IMR-90 (cell line): ENCODE results near the gene FKBP14. TPM values are rescaled to one million over a fixed set of nuclear protein-coding genes. Genes with fewer than 3 reads are reported as not detected.

Experiments
- ATAC-seq: fragments of 200-7000 bp; cut with Tn5 transposase; 2 replicates; pipeline ENCODE4 v1.9.1; 2020; ENCODE audit warnings: low read depth, mild to moderate bottlenecking, moderate library complexity
- BruUV-seq: library from RNA; stranded (reverse); fragments of 400-500 nt; replicated peaks from 2 replicates; lab custom pipeline; 2021; lab: Mats Ljungman, UMichigan
- CTCF ChIA-PET: fragments of 300-600 bp; formaldehyde crosslinking; extraction: SDS; loops from one replicate; lab custom pipeline; 2021; ENCODE audit warnings: antibody characterized with exemption; lab: Yijun Ruan, JAX
- POLR2A ChIA-PET: fragments of 300-600 bp; sonication (Branson Sonifier 250); formaldehyde crosslinking; loops from one replicate; lab custom pipeline; 2022; ENCODE audit warnings: antibody characterized with exemption; ENCODE audit not compliant: unreplicated experiment; lab: Charles Lee
- DNase-seq: peaks from one replicate; pipeline ENCODE4 v3.0.0; 2013
- H2AFZ ChIP-seq: replicated peaks from 2 replicates; pipeline ENCODE3; 2013; ENCODE audit warnings: low read length, mild to moderate bottlenecking; ENCODE audit not compliant: poor library complexity
- H2AK5ac ChIP-seq: 2 replicates; pipeline ENCODE4 v1.6.1; 2013; ENCODE audit warnings: low read depth, low read length, inconsistent platforms
- H2AK9ac ChIP-seq: replicated peaks from 2 replicates; pipeline ENCODE3; 2013; ENCODE audit warnings: mild to moderate bottlenecking, low read depth, low read length, moderate library complexity; ENCODE audit not compliant: poor library complexity
- H2BK120ac ChIP-seq: 2 replicates; pipeline ENCODE4 v1.6.1; 2013; ENCODE audit warnings: low read depth, low read length, inconsistent platforms
- H2BK15ac ChIP-seq: 3 replicates; pipeline ENCODE4 v1.6.1; 2013; ENCODE audit warnings: low read depth, low read length, inconsistent platforms
- H2BK20ac ChIP-seq: 2 replicates; pipeline ENCODE4 v1.6.1; 2013; ENCODE audit warnings: low read depth, mild to moderate bottlenecking, inconsistent platforms, low read length, moderate library complexity
- H2BK5ac ChIP-seq: 2 replicates; pipeline ENCODE4 v1.6.1; 2013; ENCODE audit warnings: mild to moderate bottlenecking, low read depth, low read length, inconsistent platforms; ENCODE audit not compliant: poor library complexity, severe bottlenecking
- H3K14ac ChIP-seq: replicated peaks from 2 replicates; pipeline ENCODE4 v1.6.1; 2013; ENCODE audit warnings: low read depth, low read length, inconsistent platforms
- H3K18ac ChIP-seq: 2 replicates; pipeline ENCODE4 v1.6.1; 2013; ENCODE audit warnings: low read depth, low read length, control low read depth
- H3K23ac ChIP-seq: 2 replicates; pipeline ENCODE4 v1.6.1; 2013; ENCODE audit warnings: low read depth, low read length, inconsistent platforms
- H3K27ac ChIP-seq: 2 replicates; pipeline ENCODE4 v1.5.1; 2013; ENCODE audit warnings: mild to moderate bottlenecking, control low read depth, low read length; ENCODE audit not compliant: insufficient read depth
- H3K27me3 ChIP-seq: 2 replicates; pipeline ENCODE4 v1.6.1; 2013; ENCODE audit warnings: low read length; ENCODE audit not compliant: control insufficient read depth, insufficient read depth
- H3K36me3 ChIP-seq: 2 replicates; pipeline ENCODE4 v1.6.1; 2013; ENCODE audit warnings: low read length, mixed read lengths; ENCODE audit not compliant: control insufficient read depth, insufficient read depth
- H3K4ac ChIP-seq: 2 replicates; pipeline ENCODE4 v1.6.1; 2013; ENCODE audit warnings: low read depth, low read length, inconsistent platforms
- H3K4me1 ChIP-seq: 2 replicates; pipeline ENCODE4 v1.6.1; 2013; ENCODE audit warnings: low read length, mixed read lengths; ENCODE audit not compliant: control insufficient read depth, insufficient read depth
- H3K4me2 ChIP-seq: 2 replicates; pipeline ENCODE4 v1.6.1; 2013; ENCODE audit warnings: low read depth, mild to moderate bottlenecking, control low read depth, low read length, moderate library complexity
- H3K4me3 ChIP-seq: 2 replicates; pipeline ENCODE4 v1.5.1; 2013; ENCODE audit warnings: low read depth, mild to moderate bottlenecking, control low read depth, low read length, moderate library complexity; ENCODE audit not compliant: insufficient read depth
- H3K56ac ChIP-seq: 2 replicates; pipeline ENCODE4 v1.6.1; 2013; ENCODE audit warnings: low read length, inconsistent platforms; ENCODE audit not compliant: insufficient read depth; ENCODE audit errors: extremely low read depth
- H3K79me1 ChIP-seq, 2 experiments: 2 replicates each; pipeline ENCODE4 v1.6.1; 2013; ENCODE audit warnings: low read length in 2 of 2, inconsistent platforms in 1 of 2, low read depth in 1 of 2
- H3K9ac ChIP-seq: 2 replicates; pipeline ENCODE4 v1.6.1; 2013; ENCODE audit warnings: low read depth, low read length, control low read depth
- H3K9me1 ChIP-seq: 2 replicates; pipeline ENCODE4 v1.6.1; 2013; ENCODE audit warnings: low read length, inconsistent platforms; ENCODE audit not compliant: insufficient read depth
- H3K9me3 ChIP-seq: 2 replicates; pipeline ENCODE4 v1.6.1; 2013; ENCODE audit warnings: low read length; ENCODE audit not compliant: control insufficient read depth, insufficient read depth
- H4K20me1 ChIP-seq: 2 replicates; pipeline ENCODE4 v1.6.1; 2013; ENCODE audit warnings: low read length, inconsistent platforms; ENCODE audit not compliant: insufficient read depth
- H4K5ac ChIP-seq: 2 replicates; pipeline ENCODE4 v1.6.1; 2013; ENCODE audit warnings: mild to moderate bottlenecking, low read depth, low read length, control low read depth
- H4K8ac ChIP-seq, 2 experiments: 2 replicates each; pipeline ENCODE4 v1.6.1; 2013; ENCODE audit warnings: low read depth in 2 of 2, low read length in 2 of 2, control low read depth in 1 of 2, inconsistent platforms in 1 of 2
- H4K91ac ChIP-seq: 2 replicates; pipeline ENCODE4 v1.6.1; 2013; ENCODE audit warnings: low read depth, low read length, inconsistent platforms; ENCODE audit not compliant: insufficient read depth
- CEBPB ChIP-seq: IDR thresholded peaks from 2 replicates; pipeline ENCODE4 v1.6.1; 2012; ENCODE audit warnings: low read depth, low read length, improper control_type of control experiment
- CHD1 ChIP-seq: IDR thresholded peaks from 2 replicates; pipeline ENCODE4 v1.6.1; 2012; ENCODE audit warnings: low read depth, low read length, improper control_type of control experiment
- FOS ChIP-seq: fragments of 150-350 bp; IDR thresholded peaks from 2 replicates; pipeline ENCODE4 v1.6.1; 2016; ENCODE audit warnings: low read depth, low read length
- MAFK ChIP-seq: IDR thresholded peaks from 2 replicates; pipeline ENCODE4 v1.6.1; 2012; ENCODE audit warnings: low read depth, low read length, improper control_type of control experiment
- MAZ ChIP-seq: IDR thresholded peaks from 2 replicates; pipeline ENCODE4 v1.6.1; 2012; ENCODE audit warnings: low read depth, mild to moderate bottlenecking, low read length, improper control_type of control experiment, moderate library complexity, borderline replicate concordance
- RAD21 ChIP-seq: IDR thresholded peaks from 2 replicates; pipeline ENCODE4 v1.6.1; 2012; ENCODE audit warnings: low read length, improper control_type of control experiment
- RFX5 ChIP-seq: IDR thresholded peaks from 2 replicates; pipeline ENCODE4 v1.8.0; 2012; ENCODE audit warnings: low read depth, mild to moderate bottlenecking, low read length, moderate library complexity
- SMC3 ChIP-seq: fragments of 150-350 bp; IDR thresholded peaks from 2 replicates; pipeline ENCODE4 v1.6.1; 2016; ENCODE audit warnings: low read depth, mild to moderate bottlenecking, antibody characterized with exemption, low read length, moderate library complexity
- WGBS, 2 experiments: methylation state at CpG; one replicate each; pipeline versions ENCODE4 v1.1.5 to v1.1.7; 2013; ENCODE audit warnings: missing lambda C conversion rate in 2 of 2; ENCODE audit not compliant: insufficient read length in 1 of 2; ENCODE audit errors: extremely low coverage in 2 of 2; 5-methylcytosine and 5-hydroxymethylcytosine counted together
- dilution Hi-C: fragments of 300-500 bp; cut with HindIII; formaldehyde crosslinking; loops from one replicate; pipeline ENCODE4 v1.14.3; 2018; ENCODE audit warnings: low sequenced_read_pairs; ENCODE audit not compliant: unreplicated experiment
- in situ Hi-C: fragments of 300-500 bp; cut with MboI; formaldehyde crosslinking; loops from 3 replicates; pipeline ENCODE4 v1.14.3; 2019; ENCODE audit warnings: low sequenced_read_pairs, inconsistent platforms, mixed read lengths
- intact Hi-C: fragments of 100-400 bp; cut with micrococcal nuclease; formaldehyde crosslinking; loops from 2 replicates; pipeline ENCODE4 v1.10.0; 2022
- polyA plus RNA-seq, 3 experiments: library from polyadenylated mRNA; depleted of rRNA; stranded (reverse); fragments of >200 nt; gene quantifications; 2 replicates each; pipeline ENCODE4 v1.2.3, GENCODE V29; 2012; ENCODE audit warnings: low replicate concordance in 1 of 3
- total RNA-seq: library from RNA; depleted of rRNA; stranded (reverse); fragments of >200 nt; gene quantifications from 2 replicates; pipeline ENCODE4 v1.2.3, GENCODE V29; 2012

FKBP14 gene
- total and polyA plus RNA-seq, 2 of the 4 experiments (the other 2 are of a cell fraction), result 26.3 to 27.1 TPM

- intact Hi-C loops, result loop anchor here (5.0 kb wide), 2 partner anchors 33 to 82 kb away; no protein-coding TSS in a partner anchor
- H3K9me1 ChIP-seq, result peaks cover 9% of the 10 kb centered on the region
- BruUV-seq, result no TSS peak
- DNase-seq (peak; percentile 19), ATAC-seq (peak; percentile 22)
- peak overlapping the region; percentile 11; the same call in 1 of the 2 replicates for H2BK120ac ChIP-seq
- in situ Hi-C loops, result no loop called here
- ChIA-PET CTCF (interaction anchor here (1.4 kb wide), 1 partner anchor 33 kb away, joined by 4 read pairs; no protein-coding TSS in a partner anchor), POLR2A (no interaction called here)
- H3K23ac ChIP-seq, result peak overlapping the region; percentile 94
- H3K4me3 ChIP-seq, result peak overlapping the region; percentile 81
- peak overlapping the region; percentile 85 for H3K4me2 ChIP-seq
- H3K79me1 ChIP-seq, result peaks cover 19 to 66% of the 10 kb centered on the region in 2 experiments; a peak in 3 of 4 replicates
- no peak for TF ChIP-seq RFX5
- TF ChIP-seq MAFK, result no peak
- TF ChIP-seq RAD21, result 0 out of 2 replicates have a peak, but pooled peaks have one; percentile 0
- TF ChIP-seq MAZ, result no peak
- TF ChIP-seq FOS, result no peak
- no peak for TF ChIP-seq CEBPB
- TF ChIP-seq CHD1, result no peak
- no peak for TF ChIP-seq SMC3
- H3K36me3 ChIP-seq, result no peaks in the 10 kb centered on the region
- 0% methylated on average over 8 of the region's 42 CpGs; no CpG with 5 or more reads in 1 of the 2 experiments for WGBS, 2 experiments
- H3K56ac ChIP-seq, result peak overlapping the region; percentile 64
- peak overlapping the region; percentile 80 for H3K9ac ChIP-seq
- H2AK5ac ChIP-seq, result 0 out of 2 replicates have a peak overlapping the region, but pooled peaks have one; percentile 35
- peak overlapping the region; percentile 51 for H2BK5ac ChIP-seq
- H3K18ac ChIP-seq, result peak overlapping the region; percentile 44; the same call in 1 of the 2 replicates
- H2AFZ ChIP-seq, result peak overlapping the region; percentile 97
- peak overlapping the region; percentile 78 for H2AK9ac ChIP-seq
- H4K91ac ChIP-seq, result no peak overlapping the region
- H3K27me3 ChIP-seq, result no peaks in the 10 kb centered on the region
- peaks cover 4% of the 10 kb centered on the region for H3K4me1 ChIP-seq
- no peak overlapping the region for H2BK15ac ChIP-seq
- dilution Hi-C loops, result no loop called here
- peak overlapping the region; percentile 79 for H3K27ac ChIP-seq
- peak overlapping the region; percentile 77 for H3K4ac ChIP-seq
- H2BK20ac ChIP-seq, result no peak overlapping the region
- peak overlapping the region; percentile 13; the same call in 1 of the 2 replicates for H4K5ac ChIP-seq
- H4K20me1 ChIP-seq, result peaks cover 26% of the 10 kb centered on the region; the same call in 1 of the 2 replicates
- H4K8ac ChIP-seq, result peak overlapping the region in 1 of 2 experiments; percentile 65; a peak in 1 of 4 replicates
- H3K9me3 ChIP-seq, result no peaks in the 10 kb centered on the region
- peak overlapping the region; percentile 80 for H3K14ac ChIP-seq
These were observed 2.5 kb upstream of the FKBP14 start for GRCh38 chr7:30028749-30029635.
